BLaER1 treated with 17β-estradiol and CSF1 and Interleukin-3, amounts not matched to agents 10 nM and 100 nM (cell line): ENCODE data around the gene C11orf87.

Source experiments
- H3K27ac ChIP-seq, 11 experiments: shearing (Covaris generic); formaldehyde crosslinking; 2 replicates each; pipeline ENCODE4 v1.8.1; 2022
- H3K27me3 ChIP-seq, 11 experiments: shearing (Covaris generic); formaldehyde crosslinking; 2 replicates each; pipeline ENCODE4 v1.8.1; 2022
- H3K36me3 ChIP-seq, 11 experiments: shearing (Covaris generic); formaldehyde crosslinking; 2 replicates each; pipeline ENCODE4 v1.8.1; 2022
- H3K4me1 ChIP-seq, 10 experiments: shearing (Covaris generic); formaldehyde crosslinking; 2 replicates each; pipeline ENCODE4 v1.8.1; 2022
- H3K4me2 ChIP-seq, 11 experiments: shearing (Covaris generic); formaldehyde crosslinking; 2 replicates each; pipeline ENCODE4 v1.8.1; 2022
- H3K4me3 ChIP-seq, 10 experiments: shearing (Covaris generic); formaldehyde crosslinking; 2 replicates each; pipeline ENCODE4 v1.8.1; 2022
- H3K9ac ChIP-seq, 11 experiments: shearing (Covaris generic); formaldehyde crosslinking; 2 replicates each; pipeline ENCODE4 v1.8.1; 2022
- H3K9me3 ChIP-seq, 11 experiments: shearing (Covaris generic); formaldehyde crosslinking; replicated peaks in 1 of 11; 2 replicates each; pipeline ENCODE4 v1.8.1; 2022
- H4K20me1 ChIP-seq, 11 experiments: shearing (Covaris generic); formaldehyde crosslinking; 2 replicates each; pipeline ENCODE4 v1.8.1; 2022
- Cebpa-rat ChIP-seq, 11 experiments: shearing (Covaris generic); IDR thresholded peaks; 2 replicates each; pipeline ENCODE4 v1.8.1; 2022

The C11orf87 gene

GRCh38 chr11:109433753-109434256 lies 11.8 kb downstream of the C11orf87 start:
- H3K9ac ChIP-seq = no peak overlapping the region
- no peaks in the 10 kb centered on the region for H3K36me3 ChIP-seq
- H3K4me2 ChIP-seq = no peak overlapping the region
- H3K27ac ChIP-seq = no peak overlapping the region
- H3K4me3 ChIP-seq = no peak overlapping the region
- H3K4me1 ChIP-seq = no peaks in the 10 kb centered on the region
- H4K20me1 ChIP-seq = no peaks in the 10 kb centered on the region
- H3K27me3 ChIP-seq = no peaks in the 10 kb centered on the region
- H3K9me3 ChIP-seq = no peaks in the 10 kb centered on the region
- TF ChIP-seq Cebpa-rat (IDR thresholded peaks at IDR 0.05) = no peak

- Histone ChIP-seq H3K4me1 (no peaks in the 10 kb centered on the region), H3K4me3 (no peak overlapping the region), H3K9ac (no peak overlapping the region), H3K27me3 (no peaks in the 10 kb centered on the region), H3K4me2 (no peak overlapping the region), H3K9me3 (no peaks in the 10 kb centered on the region), H4K20me1 (no peaks in the 10 kb centered on the region), H3K27ac (no peak overlapping the region), H3K36me3 (no peaks in the 10 kb centered on the region)
- 0 out of 22 replicates have a peak, but pooled peaks of 1 of the 11 experiments have one; percentile 24 for TF ChIP-seq Cebpa-rat (IDR thresholded peaks at IDR 0.05)
These were observed 13.2 kb downstream of the C11orf87 start for GRCh38 chr11:109435121-109435742.

GRCh38 chr11:109439684-109440083 lies 17.7 kb downstream of the C11orf87 start:
- H3K36me3 ChIP-seq = no peaks in the 10 kb centered on the region
- TF ChIP-seq Cebpa-rat (IDR thresholded peaks at IDR 0.05) = no peak
- no peak overlapping the region for H3K27ac ChIP-seq
- H3K4me2 ChIP-seq = no peak overlapping the region
- no peaks in the 10 kb centered on the region for H4K20me1 ChIP-seq
- H3K4me1 ChIP-seq = no peaks in the 10 kb centered on the region
- no peaks in the 10 kb centered on the region for H3K27me3 ChIP-seq
- H3K9me3 ChIP-seq = peaks cover 0 to 3% (median 0%) of the 10 kb centered on the region in 11 experiments; a peak in 1 of 22 replicates
- no peak overlapping the region for H3K4me3 ChIP-seq
- H3K9ac ChIP-seq = no peak overlapping the region

GRCh38 chr11:109443052-109443451 lies 21.1 kb downstream of the C11orf87 start:
- Histone ChIP-seq H3K4me1 (no peaks in the 10 kb centered on the region), H3K4me3 (no peak overlapping the region), H3K9ac (no peak overlapping the region), H3K36me3 (no peaks in the 10 kb centered on the region), H3K9me3 (peaks cover 0 to 3% (median 0%) of the 10 kb centered on the region in 11 experiments; a peak in 1 of 22 replicates), H4K20me1 (no peaks in the 10 kb centered on the region), H3K4me2 (no peak overlapping the region), H3K27ac (no peak overlapping the region), H3K27me3 (no peaks in the 10 kb centered on the region)
- no peak for TF ChIP-seq Cebpa-rat (IDR thresholded peaks at IDR 0.05)

- Histone ChIP-seq H3K9me3 (no peaks in the 10 kb centered on the region), H3K4me1 (no peaks in the 10 kb centered on the region), H3K4me2 (no peak overlapping the region), H3K9ac (no peak overlapping the region), H3K27ac (no peak overlapping the region), H3K36me3 (no peaks in the 10 kb centered on the region), H3K27me3 (no peaks in the 10 kb centered on the region), H4K20me1 (no peaks in the 10 kb centered on the region), H3K4me3 (no peak overlapping the region)
- no peak for TF ChIP-seq Cebpa-rat (IDR thresholded peaks at IDR 0.05)
These were observed 32.9 kb downstream of the C11orf87 start for GRCh38 chr11:109454857-109455256.
